Stimulated activated CD4-positive, alpha-beta T cell treated with anti-CD3 and anti-CD28 coated beads, Interleukin-4, amount 100 ng/mL, for 24 hours (primary cell): ENCODE data around the gene FRYL.

Experiments
- DNase-seq: peaks from one replicate; pipeline ENCODE4 v3.0.0-alpha.2; 2020

Gene FRYL

GRCh38 chr4:48602763-48603162 is 177.3 kb downstream of the FRYL start:
- no peak for DNase-seq

- no peak for DNase-seq
Measured at GRCh38 chr4:48602222-48602621, 177.9 kb downstream of the FRYL start.

GRCh38 chr4:48596336-48596735 is 183.7 kb downstream of the FRYL start:
- DNase-seq: no peak

- no peak for DNase-seq
Measured at GRCh38 chr4:48594180-48594579, 185.9 kb downstream of the FRYL start.

- DNase-seq: no peak
Measured at GRCh38 chr4:48591372-48591771, 188.7 kb downstream of the FRYL start.

GRCh38 chr4:48590884-48591283 is 189.2 kb downstream of the FRYL start:
- no peak for DNase-seq

- DNase-seq: no peak
Measured at GRCh38 chr4:48589098-48589445, 191.0 kb downstream of the FRYL start.

GRCh38 chr4:48588230-48589097 is 191.6 kb downstream of the FRYL start:
- DNase-seq: no peak

- DNase-seq: no peak
Measured at GRCh38 chr4:48585401-48585800, 194.7 kb downstream of the FRYL start.

- peak; percentile 61 for DNase-seq
Measured at GRCh38 chr4:48578132-48578968, 201.7 kb downstream of the FRYL start.

GRCh38 chr4:48575964-48576363 is 204.1 kb downstream of the FRYL start:
- no peak for DNase-seq

- no peak for DNase-seq
Measured at GRCh38 chr4:48571471-48571870, 208.6 kb downstream of the FRYL start.

- DNase-seq: no peak
Measured at GRCh38 chr4:48570646-48571220, 209.3 kb downstream of the FRYL start.

- no peak for DNase-seq
Measured at GRCh38 chr4:48566034-48566384, 214.1 kb downstream of the FRYL start.

GRCh38 chr4:48565362-48566033 is 214.6 kb downstream of the FRYL start:
- DNase-seq: no peak

GRCh38 chr4:48564151-48564550 is 215.9 kb downstream of the FRYL start:
- DNase-seq: no peak

- no peak for DNase-seq
Measured at GRCh38 chr4:48558819-48559218, 221.3 kb downstream of the FRYL start.

GRCh38 chr4:48558026-48558425 is 222.1 kb downstream of the FRYL start:
- no peak for DNase-seq

GRCh38 chr4:48557478-48557877 is 222.6 kb downstream of the FRYL start:
- DNase-seq: no peak

- DNase-seq: no peak
Measured at GRCh38 chr4:48556268-48556667, 223.8 kb downstream of the FRYL start.

GRCh38 chr4:48554606-48555005 is 225.5 kb downstream of the FRYL start:
- DNase-seq: no peak

- DNase-seq: no peak
Measured at GRCh38 chr4:48553720-48554119, 226.4 kb downstream of the FRYL start.

- peak; percentile 18 for DNase-seq
Measured at GRCh38 chr4:48546336-48546735, 233.7 kb downstream of the FRYL start.
